ENCODE measurements around the gene CACNG6.

DNA sequence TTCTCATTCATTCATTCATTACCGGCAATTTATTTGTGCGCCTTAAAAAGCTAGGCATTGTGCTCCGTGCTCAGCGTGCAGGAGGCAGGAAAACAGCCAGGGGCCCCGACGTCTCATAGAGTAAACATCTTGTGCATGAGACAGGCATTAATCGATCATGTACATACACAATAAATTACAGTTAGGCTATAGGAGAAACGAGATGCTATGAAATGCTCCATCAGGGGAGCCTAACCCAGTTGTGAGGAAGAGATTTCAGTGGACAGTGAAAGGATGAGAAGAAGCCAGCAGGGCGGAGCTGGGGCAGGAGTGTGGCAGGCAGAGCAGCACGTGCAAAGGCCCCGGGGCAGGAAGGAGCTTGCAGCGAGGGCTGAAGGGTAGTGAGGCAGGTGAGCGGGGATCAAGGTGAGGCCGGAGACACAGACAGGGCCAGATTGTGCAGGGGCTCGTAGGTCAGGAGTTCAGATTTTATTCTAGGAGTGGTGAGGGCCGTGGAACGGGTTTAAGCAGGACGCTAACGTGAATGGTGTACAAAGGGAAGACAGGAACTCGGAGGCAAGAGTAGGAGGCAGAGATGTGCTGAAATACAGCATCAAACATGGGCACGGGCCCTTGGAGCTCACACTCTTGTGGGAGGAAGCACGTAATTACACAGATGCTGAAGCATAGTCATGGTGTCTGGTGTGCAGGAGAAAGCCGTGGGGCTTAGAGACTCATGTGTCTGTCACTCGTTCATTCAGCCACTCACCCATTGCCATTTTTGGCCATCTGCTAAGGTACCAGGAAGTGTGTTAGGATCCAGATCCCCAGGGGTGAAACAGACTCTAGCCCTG, 7.8 kb upstream of the CACNG6 start:
- TF ChIP-seq POLR2A (IDR thresholded peaks at IDR 0.05) = no peak
- TF ChIP-seq, protein P1, sequence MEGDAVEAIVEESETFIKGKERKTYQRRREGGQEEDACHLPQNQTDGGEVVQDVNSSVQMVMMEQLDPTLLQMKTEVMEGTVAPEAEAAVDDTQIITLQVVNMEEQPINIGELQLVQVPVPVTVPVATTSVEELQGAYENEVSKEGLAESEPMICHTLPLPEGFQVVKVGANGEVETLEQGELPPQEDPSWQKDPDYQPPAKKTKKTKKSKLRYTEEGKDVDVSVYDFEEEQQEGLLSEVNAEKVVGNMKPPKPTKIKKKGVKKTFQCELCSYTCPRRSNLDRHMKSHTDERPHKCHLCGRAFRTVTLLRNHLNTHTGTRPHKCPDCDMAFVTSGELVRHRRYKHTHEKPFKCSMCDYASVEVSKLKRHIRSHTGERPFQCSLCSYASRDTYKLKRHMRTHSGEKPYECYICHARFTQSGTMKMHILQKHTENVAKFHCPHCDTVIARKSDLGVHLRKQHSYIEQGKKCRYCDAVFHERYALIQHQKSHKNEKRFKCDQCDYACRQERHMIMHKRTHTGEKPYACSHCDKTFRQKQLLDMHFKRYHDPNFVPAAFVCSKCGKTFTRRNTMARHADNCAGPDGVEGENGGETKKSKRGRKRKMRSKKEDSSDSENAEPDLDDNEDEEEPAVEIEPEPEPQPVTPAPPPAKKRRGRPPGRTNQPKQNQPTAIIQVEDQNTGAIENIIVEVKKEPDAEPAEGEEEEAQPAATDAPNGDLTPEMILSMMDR (IDR thresholded peaks at IDR 0.05 in 8 of 11, conservative IDR thresholded peaks at IDR 0.05 in 3 of 11) = no peak
